Duodenal mucosa (tissue), 2 donors: ENCODE results near the gene ADRA2C.

Source experiments
- H3K27ac ChIP-seq: one replicate; pipeline ENCODE4 v1.7.0; 2013; ENCODE audit warnings: low read depth, low read length
- H3K27me3 ChIP-seq, 2 donors: one replicate each; pipeline ENCODE4 v1.7.0; 2013; ENCODE audit warnings: low read length in 2 of 2, control low read depth in 1 of 2; ENCODE audit not compliant: insufficient read depth in 2 of 2, control insufficient read depth in 1 of 2
- H3K36me3 ChIP-seq, 2 donors: one replicate each; pipeline ENCODE4 v1.7.0; 2013; ENCODE audit warnings: low read length in 2 of 2, control low read depth in 1 of 2; ENCODE audit not compliant: insufficient read depth in 2 of 2, control insufficient read depth in 1 of 2
- H3K4me1 ChIP-seq, 2 donors: one replicate each; pipeline ENCODE4 v1.7.0; 2013; ENCODE audit warnings: low read length in 2 of 2, control low read depth in 1 of 2; ENCODE audit not compliant: insufficient read depth in 2 of 2, control insufficient read depth in 1 of 2
- H3K4me3 ChIP-seq, 2 donors: one replicate each; pipeline ENCODE4 v1.7.0; 2013; ENCODE audit warnings: low read length in 2 of 2, low read depth in 1 of 2
- H3K9ac ChIP-seq, 2 donors: one replicate each; pipeline ENCODE4 v1.7.0; 2013; ENCODE audit warnings: low read length in 2 of 2, low read depth in 1 of 2
- H3K9me3 ChIP-seq, 2 donors: one replicate each; pipeline ENCODE4 v1.7.0; 2013; ENCODE audit warnings: low read length in 2 of 2, control low read depth in 1 of 2; ENCODE audit not compliant: control insufficient read depth in 1 of 2

The ADRA2C gene

GRCh38 chr4:3776166-3777032 lies 10.2 kb downstream of the ADRA2C start:
- Histone ChIP-seq H3K9ac (no peak overlapping the region), H3K4me3 (no peak overlapping the region), H3K4me1 (no peaks in the 10 kb centered on the region), H3K27ac (no peak overlapping the region), H3K27me3 (peaks cover 0 to 3% of the 10 kb centered on the region in 2 donors), H3K9me3 (no peaks in the 10 kb centered on the region), H3K36me3 (no peaks in the 10 kb centered on the region)

GRCh38 chr4:3777033-3777390 lies 10.8 kb downstream of the ADRA2C start:
- peaks cover 0 to 3% of the 10 kb centered on the region in 2 donors for H3K27me3 ChIP-seq
- no peaks in the 10 kb centered on the region for H3K9me3 ChIP-seq
- H3K4me3 ChIP-seq: no peak overlapping the region
- H3K4me1 ChIP-seq: no peaks in the 10 kb centered on the region
- no peaks in the 10 kb centered on the region for H3K36me3 ChIP-seq
- H3K27ac ChIP-seq: no peak overlapping the region
- no peak overlapping the region for H3K9ac ChIP-seq

GRCh38 chr4:3777669-3778068 lies 11.5 kb downstream of the ADRA2C start:
- Histone ChIP-seq H3K36me3 (no peaks in the 10 kb centered on the region), H3K9ac (no peak overlapping the region), H3K4me3 (no peak overlapping the region), H3K9me3 (no peaks in the 10 kb centered on the region), H3K4me1 (no peaks in the 10 kb centered on the region), H3K27me3 (peaks cover 0 to 3% of the 10 kb centered on the region in 2 donors), H3K27ac (no peak overlapping the region)

GRCh38 chr4:3779509-3779908 lies 13.3 kb downstream of the ADRA2C start:
- H3K27ac ChIP-seq: no peak overlapping the region
- no peak overlapping the region for H3K9ac ChIP-seq
- H3K4me1 ChIP-seq: no peaks in the 10 kb centered on the region
- no peaks in the 10 kb centered on the region for H3K9me3 ChIP-seq
- H3K4me3 ChIP-seq: no peak overlapping the region
- H3K36me3 ChIP-seq: no peaks in the 10 kb centered on the region
- no peaks in the 10 kb centered on the region for H3K27me3 ChIP-seq

GRCh38 chr4:3780347-3781171 lies 14.4 kb downstream of the ADRA2C start:
- H3K4me3 ChIP-seq: no peak overlapping the region
- H3K9me3 ChIP-seq: no peaks in the 10 kb centered on the region
- no peaks in the 10 kb centered on the region for H3K36me3 ChIP-seq
- H3K27me3 ChIP-seq: no peaks in the 10 kb centered on the region
- H3K9ac ChIP-seq: no peak overlapping the region
- H3K27ac ChIP-seq: no peak overlapping the region
- peaks cover 0 to 3% of the 10 kb centered on the region in 2 donors for H3K4me1 ChIP-seq

- Histone ChIP-seq H3K9me3 (no peaks in the 10 kb centered on the region), H3K36me3 (no peaks in the 10 kb centered on the region), H3K4me1 (peaks cover 0 to 7% of the 10 kb centered on the region in 2 donors), H3K27ac (no peak overlapping the region), H3K27me3 (no peaks in the 10 kb centered on the region), H3K9ac (no peak overlapping the region), H3K4me3 (no peak overlapping the region)
Observed at GRCh38 chr4:3781193-3781886, 15.2 kb downstream of the ADRA2C start.

- Histone ChIP-seq H3K36me3 (no peaks in the 10 kb centered on the region), H3K4me3 (no peak overlapping the region), H3K27ac (no peak overlapping the region), H3K27me3 (no peaks in the 10 kb centered on the region), H3K4me1 (peaks cover 0 to 9% of the 10 kb centered on the region in 2 donors), H3K9me3 (no peaks in the 10 kb centered on the region), H3K9ac (no peak overlapping the region)
Observed at GRCh38 chr4:3781997-3782930, 16.1 kb downstream of the ADRA2C start.

- H3K9me3 ChIP-seq: no peaks in the 10 kb centered on the region
- H3K27ac ChIP-seq: no peak overlapping the region
- H3K9ac ChIP-seq: no peak overlapping the region
- H3K27me3 ChIP-seq: no peaks in the 10 kb centered on the region
- no peaks in the 10 kb centered on the region for H3K36me3 ChIP-seq
- peaks cover 0 to 9% of the 10 kb centered on the region in 2 donors for H3K4me1 ChIP-seq
- H3K4me3 ChIP-seq: no peak overlapping the region
Observed at GRCh38 chr4:3783693-3784306, 17.6 kb downstream of the ADRA2C start.
